ENCODE data around the gene SMYD5. TPM values are rescaled to one million over a fixed set of nuclear protein-coding genes. Genes with fewer than 3 reads are reported as not detected.

SMYD5 gene
- total and polyA plus RNA-seq, 9 of the 15 experiments (the other 6 are each of a cell fraction or from before 2014, with no cell fraction given): 11.4 to 56.8 (median 32.0) TPM

DNA sequence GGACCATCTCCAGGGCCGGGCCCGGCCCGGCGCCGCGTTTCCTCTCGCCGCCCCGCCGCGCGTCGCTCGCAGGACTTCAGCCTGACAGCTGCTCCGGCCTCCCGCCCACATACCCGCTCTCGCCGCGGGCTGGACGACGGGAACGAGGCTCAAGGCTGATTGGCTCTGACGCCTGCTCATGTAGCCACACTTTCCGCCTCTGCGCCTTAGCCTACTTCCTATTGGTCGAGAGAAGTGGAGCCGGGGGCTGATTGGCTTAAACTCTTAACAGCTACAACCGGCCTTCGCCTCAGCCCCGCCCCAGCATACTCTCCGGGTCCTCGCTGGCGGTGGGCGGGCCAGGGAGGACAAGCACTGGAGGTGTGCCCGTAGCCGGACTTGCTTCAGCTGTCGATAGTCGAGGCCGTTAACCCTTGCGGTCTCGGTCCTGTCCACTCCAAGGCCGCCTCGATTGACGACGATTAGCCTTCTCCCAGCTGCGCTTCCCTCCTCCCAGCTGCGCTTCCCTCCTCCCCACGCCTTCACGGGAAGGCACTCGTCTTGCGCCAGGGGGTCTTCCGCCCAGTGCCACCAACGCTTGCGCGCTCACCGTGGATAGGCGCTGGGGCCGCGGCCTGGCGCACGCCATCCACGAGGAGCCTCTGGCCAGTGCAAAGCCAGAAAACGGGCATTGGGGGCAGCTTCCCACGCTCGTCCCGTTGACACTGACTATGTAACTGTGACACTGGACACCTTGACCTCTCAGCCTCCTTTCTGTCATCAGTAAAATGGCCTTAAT is 19.3 kb downstream of the SMYD5 start, which contains the start of gene PRADC1 (continued):
- TF ChIP-seq ELF4 (CRISPR knock-in tag; IDR thresholded peaks at IDR 0.05) (no peak), SIN3B (IDR thresholded peaks at IDR 0.05; ENCODE audit: low read depth) (no peak), NCOR1 (IDR thresholded peaks at IDR 0.05) (no peak), PHF21A (IDR thresholded peaks at IDR 0.05; ENCODE audit: borderline replicate concordance, low read depth) (no peak; the same call in 1 of the 2 replicates), HEY1 (CRISPR knock-in tag; IDR thresholded peaks at IDR 0.05; ENCODE audit: borderline replicate concordance) (no peak), HNRNPLL (IDR thresholded peaks at IDR 0.05; ENCODE audit: low read depth, low read length, poor library complexity, severe bottlenecking) (no peak), THRAP3 (IDR thresholded peaks at IDR 0.05; ENCODE audit: borderline replicate concordance) (no peak), JUNB (CRISPR knock-in tag; conservative IDR thresholded peaks at IDR 0.05) (no peak), FOXJ2 (tag; IDR thresholded peaks at IDR 0.05) (no peak), ZNF707 (CRISPR knock-in tag; conservative IDR thresholded peaks at IDR 0.05) (no peak), EGR1 (conservative IDR thresholded peaks at IDR 0.05) (peak; percentile 88), IFI16 (CRISPR knock-in tag; IDR thresholded peaks at IDR 0.05) (no peak), CBX1 (IDR thresholded peaks at IDR 0.05; ENCODE audit: low read depth) (no peak), PRPF4 (IDR thresholded peaks at IDR 0.05; ENCODE audit: insufficient read depth, low read depth, low read length, poor library complexity, severe bottlenecking) (no peak), ZNF224 (CRISPR knock-in tag; IDR thresholded peaks at IDR 0.05) (no peak), ZNF23 (CRISPR knock-in tag; IDR thresholded peaks at IDR 0.05) (no peak)
- TF ChIP-seq, protein P1, sequence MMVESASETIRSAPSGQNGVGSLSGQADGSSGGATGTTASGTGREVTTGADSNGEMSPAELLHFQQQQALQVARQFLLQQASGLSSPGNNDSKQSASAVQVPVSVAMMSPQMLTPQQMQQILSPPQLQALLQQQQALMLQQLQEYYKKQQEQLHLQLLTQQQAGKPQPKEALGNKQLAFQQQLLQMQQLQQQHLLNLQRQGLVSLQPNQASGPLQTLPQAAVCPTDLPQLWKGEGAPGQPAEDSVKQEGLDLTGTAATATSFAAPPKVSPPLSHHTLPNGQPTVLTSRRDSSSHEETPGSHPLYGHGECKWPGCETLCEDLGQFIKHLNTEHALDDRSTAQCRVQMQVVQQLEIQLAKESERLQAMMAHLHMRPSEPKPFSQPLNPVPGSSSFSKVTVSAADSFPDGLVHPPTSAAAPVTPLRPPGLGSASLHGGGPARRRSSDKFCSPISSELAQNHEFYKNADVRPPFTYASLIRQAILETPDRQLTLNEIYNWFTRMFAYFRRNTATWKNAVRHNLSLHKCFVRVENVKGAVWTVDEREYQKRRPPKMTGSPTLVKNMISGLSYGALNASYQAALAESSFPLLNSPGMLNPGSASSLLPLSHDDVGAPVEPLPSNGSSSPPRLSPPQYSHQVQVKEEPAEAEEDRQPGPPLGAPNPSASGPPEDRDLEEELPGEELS (CRISPR knock-in tag; IDR thresholded peaks at IDR 0.05; ENCODE audit: borderline replicate concordance): no peak
- TF ChIP-seq, protein P2, sequence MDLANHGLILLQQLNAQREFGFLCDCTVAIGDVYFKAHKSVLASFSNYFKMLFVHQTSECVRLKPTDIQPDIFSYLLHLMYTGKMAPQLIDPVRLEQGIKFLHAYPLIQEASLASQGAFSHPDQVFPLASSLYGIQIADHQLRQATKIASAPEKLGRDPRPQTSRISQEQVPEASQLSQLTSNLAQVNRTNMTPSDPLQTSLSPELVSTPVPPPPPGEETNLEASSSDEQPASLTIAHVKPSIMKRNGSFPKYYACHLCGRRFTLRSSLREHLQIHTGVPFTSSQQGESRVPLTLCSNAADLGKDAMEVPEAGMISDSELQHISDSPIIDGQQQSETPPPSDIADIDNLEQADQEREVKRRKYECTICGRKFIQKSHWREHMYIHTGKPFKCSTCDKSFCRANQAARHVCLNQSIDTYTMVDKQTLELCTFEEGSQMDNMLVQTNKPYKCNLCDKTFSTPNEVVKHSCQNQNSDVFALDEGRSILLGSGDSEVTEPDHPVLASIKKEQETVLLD (IDR thresholded peaks at IDR 0.05): peak; percentile 76
- TF ChIP-seq, protein P3, sequence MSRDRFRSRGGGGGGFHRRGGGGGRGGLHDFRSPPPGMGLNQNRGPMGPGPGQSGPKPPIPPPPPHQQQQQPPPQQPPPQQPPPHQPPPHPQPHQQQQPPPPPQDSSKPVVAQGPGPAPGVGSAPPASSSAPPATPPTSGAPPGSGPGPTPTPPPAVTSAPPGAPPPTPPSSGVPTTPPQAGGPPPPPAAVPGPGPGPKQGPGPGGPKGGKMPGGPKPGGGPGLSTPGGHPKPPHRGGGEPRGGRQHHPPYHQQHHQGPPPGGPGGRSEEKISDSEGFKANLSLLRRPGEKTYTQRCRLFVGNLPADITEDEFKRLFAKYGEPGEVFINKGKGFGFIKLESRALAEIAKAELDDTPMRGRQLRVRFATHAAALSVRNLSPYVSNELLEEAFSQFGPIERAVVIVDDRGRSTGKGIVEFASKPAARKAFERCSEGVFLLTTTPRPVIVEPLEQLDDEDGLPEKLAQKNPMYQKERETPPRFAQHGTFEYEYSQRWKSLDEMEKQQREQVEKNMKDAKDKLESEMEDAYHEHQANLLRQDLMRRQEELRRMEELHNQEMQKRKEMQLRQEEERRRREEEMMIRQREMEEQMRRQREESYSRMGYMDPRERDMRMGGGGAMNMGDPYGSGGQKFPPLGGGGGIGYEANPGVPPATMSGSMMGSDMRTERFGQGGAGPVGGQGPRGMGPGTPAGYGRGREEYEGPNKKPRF (IDR thresholded peaks at IDR 0.05; ENCODE audit: low read depth, low read length): no peak

Measured in K562 (cell line).